GM18499 (cell line): ENCODE data around the gene ADORA3.
"Not testable (repeated sequence)": the region's sequence is repeated elsewhere in the genome, so short reads cannot be mapped to it uniquely, and the experiment has no call there.

Experiments
- ATAC-seq: cut with Tn5 transposase; IDR thresholded peaks from one replicate; pipeline ENCODE4 v1.9.1; 2021; ENCODE audit warnings: moderate number of reproducible peaks; ENCODE audit not compliant: insufficient read depth, unreplicated experiment

The ADORA3 gene

GRCh38 chr1:111503585-111504060, at the start of gene ADORA3, which contains the start of gene TMIGD3:
Gene ADORA3 (minus strand): TSS chr1:111503633. CDS start chr1:111503354, 279 bp downstream.
Gene TMIGD3 (minus strand): TSS chr1:111503633. CDS start chr1:111503354, 279 bp downstream.
- ATAC-seq, result no peak

DNA sequence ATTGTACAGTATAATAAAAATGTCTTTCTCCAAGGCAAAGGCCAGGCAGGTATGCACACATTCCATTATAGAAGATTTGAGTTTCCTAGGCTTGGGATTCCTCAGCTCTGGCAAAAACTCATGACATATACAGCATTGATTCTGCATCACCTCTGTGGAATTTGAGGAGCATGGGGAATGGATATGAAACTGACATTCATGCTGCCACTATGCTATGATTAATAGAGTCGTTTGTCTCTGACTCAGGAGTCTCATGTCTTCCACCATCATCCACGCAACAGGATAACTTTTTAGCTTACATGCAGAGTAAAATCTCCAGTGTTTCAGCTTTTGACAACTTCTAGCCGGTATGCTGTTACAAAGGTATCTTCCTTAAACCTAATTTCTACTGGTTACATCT, 49.8 kb upstream of the ADORA3 start:
- no peak for ATAC-seq

DNA sequence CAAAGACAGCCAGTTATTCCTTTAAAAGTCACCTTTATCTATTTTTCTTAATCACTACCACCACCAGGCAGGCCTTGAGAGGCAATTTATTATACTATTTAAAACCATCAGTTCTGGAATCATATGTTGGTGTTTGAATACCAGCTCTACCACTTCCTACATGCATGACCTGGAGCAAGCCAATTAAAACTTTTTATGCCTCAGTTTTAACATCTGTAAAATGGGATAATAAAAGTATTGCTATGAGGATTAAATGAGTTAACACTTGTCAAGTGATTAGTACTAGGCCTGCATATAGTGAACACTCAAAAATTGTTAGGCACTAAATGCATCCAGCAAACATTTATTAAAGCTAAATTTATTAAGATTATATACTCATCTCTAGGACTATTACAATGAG, 49.2 kb upstream of the ADORA3 start:
- ATAC-seq, result no peak

DNA sequence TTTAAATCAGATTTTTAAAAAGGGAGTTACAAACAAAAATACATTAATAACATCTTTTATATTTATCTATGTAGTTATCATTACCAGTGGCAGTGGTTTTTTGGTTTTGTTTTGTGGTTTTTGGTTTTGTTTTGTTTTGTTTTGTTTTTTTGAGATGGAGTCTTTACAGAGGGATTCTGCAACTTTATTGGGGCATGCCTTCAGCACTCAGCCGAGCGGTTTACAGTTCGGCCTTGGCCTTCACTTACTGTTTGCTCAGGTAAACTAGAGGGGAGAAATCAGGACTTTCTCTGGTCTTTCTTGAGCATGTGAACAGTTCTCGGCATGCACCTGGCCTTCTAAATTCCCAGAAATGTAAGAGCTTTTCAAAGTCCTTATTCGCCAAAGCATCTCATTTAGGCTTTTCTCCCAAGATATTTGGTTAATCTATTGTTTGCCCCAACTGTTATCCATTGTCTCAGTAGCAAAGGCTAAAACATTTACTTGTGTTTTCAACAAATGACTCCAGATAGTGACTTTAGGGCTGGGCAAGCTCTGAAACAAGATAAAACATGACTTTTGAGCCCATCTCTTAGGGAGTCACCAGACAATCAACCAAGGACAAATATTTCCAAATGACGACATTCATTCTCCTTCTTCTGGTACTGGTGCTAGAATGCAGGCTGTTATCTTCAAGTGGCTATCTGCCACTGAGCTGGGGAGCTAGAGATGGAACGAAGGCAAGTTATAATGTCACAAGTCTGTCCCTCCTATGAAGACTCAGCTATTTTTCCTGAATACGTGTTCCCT, 48.4 kb upstream of the ADORA3 start:
- ATAC-seq, result no peak

DNA sequence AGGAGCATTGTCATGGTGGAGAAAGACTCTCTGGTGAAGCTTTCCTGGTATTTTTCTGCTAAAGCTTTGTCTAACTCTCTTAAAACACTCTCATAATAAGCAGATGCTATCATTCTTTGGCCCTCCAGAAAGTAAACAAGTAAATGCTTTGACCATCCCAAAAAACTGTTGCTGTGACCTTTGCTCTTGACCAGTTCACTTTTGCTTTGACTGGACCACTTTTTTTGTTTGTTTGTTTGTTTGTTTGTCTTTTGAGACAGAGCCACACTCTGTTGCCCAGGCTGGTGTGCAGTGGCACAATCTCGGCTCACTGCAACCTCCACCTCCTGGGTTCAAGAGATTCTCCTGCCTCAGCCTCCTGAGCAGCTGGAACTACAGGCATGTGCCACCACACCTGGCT, 44.4 kb upstream of the ADORA3 start:
- not testable (repeated sequence) for ATAC-seq

DNA sequence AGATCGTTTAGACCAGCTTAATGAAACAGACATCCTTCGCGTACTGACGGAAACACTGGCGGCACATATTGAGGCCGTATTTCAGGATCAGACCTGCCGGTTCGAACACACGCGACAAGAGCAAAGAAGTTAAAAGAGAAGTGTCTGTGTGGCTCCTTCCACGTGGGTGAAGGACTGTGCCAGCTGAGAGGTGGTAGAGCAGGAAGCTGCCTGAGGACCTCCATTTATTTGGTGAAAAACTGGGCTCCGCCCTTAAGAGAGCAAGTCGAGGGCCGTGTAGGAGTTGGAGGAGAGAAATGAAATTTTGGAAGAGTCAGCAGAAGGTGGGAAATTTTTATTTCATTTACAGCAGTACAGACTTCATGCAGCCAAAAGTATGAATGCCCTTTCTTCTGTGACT, 38.8 kb upstream of the ADORA3 start:
- ATAC-seq, result no peak

- no peak for ATAC-seq
Observed at GRCh38 chr1:111541721-111542120, 38.3 kb upstream of the ADORA3 start.

- no peak for ATAC-seq
Observed at GRCh38 chr1:111540928-111541327, 37.5 kb upstream of the ADORA3 start.

GRCh38 chr1:111538343-111539025, 35.1 kb upstream of the ADORA3 start:
- ATAC-seq, result no peak

DNA sequence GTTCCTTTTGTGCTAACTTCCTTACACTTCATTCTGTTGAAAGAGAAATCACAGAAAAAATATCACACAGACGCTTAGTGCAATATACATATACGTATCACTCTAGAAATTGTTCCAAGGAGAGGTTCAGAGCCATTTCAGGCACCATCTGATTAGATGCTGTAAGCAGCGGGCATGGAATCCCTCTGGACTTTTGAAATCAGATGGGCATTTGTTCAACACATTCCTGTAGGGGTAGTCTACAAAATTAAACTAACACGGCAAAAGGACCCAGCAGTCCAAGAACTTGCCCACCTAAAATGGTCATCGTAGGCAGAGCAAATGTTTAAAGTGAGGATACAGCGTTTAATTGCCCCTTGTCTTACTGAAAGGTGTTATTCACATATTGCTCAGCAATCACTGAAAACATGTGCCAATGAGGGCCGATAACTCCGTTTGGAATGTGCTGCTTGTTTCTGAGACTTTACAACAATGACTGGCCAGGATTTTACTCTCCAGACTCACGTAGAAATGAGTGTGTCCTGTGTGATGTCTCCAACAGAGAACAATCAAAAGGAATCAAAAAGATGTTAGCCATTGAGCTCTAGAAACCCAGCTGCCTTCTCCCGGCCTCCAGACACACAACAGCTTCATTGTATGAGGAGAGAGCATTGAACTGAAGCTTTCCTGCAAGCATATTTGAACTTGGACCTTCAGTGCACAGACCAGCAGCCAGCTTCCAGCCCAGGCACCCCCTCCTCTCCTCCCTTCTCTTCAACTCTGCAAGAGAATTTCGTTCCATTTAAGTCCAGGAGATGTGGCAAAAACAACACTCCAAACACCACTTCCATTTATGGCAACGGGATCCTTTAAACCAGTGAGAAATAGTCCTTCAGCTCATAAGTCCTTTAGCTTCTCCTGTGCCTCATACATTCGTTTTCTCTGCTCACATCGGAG, 32.1 kb upstream of the ADORA3 start:
- ATAC-seq, result no peak

DNA sequence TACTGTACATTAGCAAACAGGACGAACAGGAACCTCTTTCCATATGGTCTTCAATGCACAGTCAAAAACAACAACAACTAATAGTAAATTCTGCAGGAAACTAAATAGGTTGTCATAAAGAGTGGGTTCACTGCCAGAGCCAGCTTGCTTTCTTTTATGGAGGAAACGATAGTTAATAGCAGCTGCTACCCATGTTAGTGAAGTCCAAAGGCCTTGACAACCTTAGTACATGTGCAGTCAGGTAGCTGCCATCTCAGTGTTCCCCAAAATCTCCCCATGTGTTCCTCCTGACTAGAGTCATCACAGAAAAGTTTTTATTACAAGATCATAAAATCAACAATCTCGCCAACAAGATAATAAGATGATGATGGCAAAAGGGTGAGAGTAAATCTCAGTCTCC, 16.6 kb upstream of the ADORA3 start:
- no peak for ATAC-seq

DNA sequence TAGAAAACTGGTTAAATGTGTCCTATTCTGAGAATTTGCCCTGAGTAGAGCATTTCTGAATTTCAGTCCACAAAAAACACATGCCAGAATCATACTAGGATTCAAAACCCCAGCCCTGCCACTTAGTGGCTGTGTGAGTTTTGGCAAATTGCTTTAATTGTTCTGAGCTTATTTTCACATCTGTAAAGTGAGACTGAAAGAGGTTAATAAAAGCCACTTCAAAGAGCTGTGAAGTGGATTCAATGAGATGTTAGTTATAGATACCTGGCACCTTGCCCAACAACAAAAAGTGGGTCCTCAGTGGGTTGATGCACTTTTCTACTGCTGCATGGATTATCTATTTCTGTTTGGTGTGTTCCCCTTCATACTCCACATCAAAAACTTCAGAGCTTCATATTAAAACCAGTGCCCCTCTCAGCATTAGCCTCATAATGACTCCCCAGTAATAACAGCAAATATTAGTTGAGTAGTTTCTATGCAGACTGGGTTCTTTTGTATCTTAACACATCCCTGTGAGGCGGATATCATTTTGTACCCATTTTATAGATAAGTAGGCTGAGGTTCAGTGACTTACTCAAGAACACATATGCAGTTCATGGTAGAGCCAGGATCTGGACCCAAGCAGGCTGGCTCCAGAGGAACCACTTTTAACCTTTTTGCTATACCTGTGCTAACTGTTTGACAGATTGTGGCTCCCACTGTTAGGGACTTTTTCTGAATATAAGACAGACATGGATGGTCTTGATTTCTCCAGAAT, 14.2 kb upstream of the ADORA3 start:
- ATAC-seq, result no peak

DNA sequence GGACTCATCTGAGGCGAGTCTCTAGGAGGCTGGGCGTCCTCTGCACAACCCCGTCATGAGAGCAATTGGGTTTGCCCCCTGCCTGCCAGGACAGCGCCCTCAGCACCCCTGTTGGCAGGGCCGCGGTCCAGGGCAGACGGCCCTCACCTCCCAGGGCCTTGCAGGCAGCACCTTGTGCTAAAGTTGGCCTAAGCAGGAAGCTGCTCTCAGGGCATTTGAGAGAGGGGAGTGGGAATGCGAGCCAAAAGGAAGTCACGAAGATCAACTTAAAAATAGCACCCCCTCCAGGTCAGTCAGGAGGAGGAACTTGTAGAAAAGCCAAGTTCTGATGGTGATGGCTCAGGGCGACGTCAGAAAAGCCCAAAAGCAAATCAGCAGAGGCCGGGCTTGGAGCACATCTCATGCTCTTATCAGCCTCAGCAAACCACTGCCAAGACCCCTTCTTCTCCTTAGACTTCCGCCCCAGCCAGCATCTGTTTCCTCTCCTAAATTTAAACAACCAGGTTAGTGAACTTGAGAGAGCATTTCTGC, 12.6 kb upstream of the ADORA3 start:
- ATAC-seq, result no peak

DNA sequence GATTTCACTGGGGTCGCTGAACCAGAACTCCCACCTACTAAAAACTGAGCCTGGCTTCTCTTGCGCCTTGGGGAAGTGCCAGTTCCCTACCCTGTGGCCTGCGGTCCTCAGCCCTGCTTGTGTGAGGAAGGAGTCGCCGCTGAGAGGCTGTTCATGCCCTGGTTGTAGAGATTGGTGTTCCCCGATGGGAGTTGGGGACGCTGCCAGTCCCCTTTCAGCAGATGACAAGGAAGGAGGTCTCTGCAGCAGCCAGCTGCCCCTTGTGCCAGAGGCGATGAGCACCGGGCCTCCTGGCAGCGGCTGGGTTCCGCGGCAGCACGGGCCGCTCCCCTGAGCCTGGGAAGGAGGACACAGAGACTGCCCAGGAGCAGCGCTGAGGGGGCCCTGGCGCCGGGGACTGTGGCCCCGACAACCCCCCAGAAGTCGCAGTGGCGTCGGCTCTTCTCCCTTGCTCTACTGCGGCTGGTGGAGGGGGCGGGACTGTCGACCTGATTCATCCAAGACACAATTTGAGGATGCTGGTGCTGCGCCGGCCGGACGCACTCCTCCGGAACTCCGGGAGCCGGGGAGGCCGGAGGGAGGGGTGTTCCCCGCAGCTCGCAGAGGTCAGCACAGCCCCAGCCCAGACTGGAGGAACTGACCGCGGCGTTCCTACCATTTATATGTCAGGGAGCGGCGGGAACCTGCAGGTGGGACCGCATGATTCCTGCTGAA, 12.0 kb upstream of the ADORA3 start:
- no peak for ATAC-seq

GRCh38 chr1:111513410-111514020, 10.1 kb upstream of the ADORA3 start:
- ATAC-seq, result no peak

DNA sequence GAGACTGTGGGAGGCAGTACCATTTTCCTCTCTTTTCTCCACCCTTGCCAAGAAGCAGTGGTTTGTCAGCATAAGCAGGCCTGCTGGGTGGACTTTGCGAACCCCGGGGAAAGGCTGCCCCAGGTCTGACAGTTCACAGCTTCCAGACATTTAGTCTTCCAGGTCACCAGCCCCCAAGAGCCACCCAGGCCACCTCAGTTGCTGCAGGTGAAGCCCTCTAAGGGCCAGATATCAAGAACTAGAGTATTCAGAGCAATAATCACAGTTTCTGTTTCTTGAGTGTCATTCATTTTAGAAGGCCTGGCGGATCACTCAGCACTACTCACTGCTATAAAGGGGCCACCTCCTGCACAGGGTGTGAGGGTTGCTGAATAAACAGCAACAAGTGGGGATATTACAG, 9.5 kb upstream of the ADORA3 start:
- ATAC-seq, result no peak

- no peak for ATAC-seq
Observed at GRCh38 chr1:111512132-111512889, 8.9 kb upstream of the ADORA3 start.

DNA sequence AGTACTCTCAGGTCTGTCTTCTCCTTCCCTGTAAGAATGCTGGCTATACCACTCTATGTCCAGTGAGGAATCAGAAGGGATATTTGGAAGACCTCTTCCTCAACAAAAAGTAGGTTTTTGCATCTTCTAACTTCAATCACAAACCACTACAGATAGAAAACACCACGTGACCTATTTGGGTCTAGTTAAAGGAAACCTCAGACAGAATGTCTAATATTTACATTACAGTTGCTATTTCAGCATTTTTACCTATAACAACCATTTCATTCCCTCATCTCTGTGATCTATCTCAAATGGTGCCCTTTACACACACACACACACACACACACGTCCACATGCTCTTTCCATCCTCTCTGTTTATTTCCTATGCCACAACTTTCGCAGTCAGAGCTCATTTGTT, 7.9 kb upstream of the ADORA3 start:
- no peak for ATAC-seq
